GM18517 (cell line): ENCODE measurements around the gene SMAD4.
"Not testable (repeated sequence)": the region's sequence is repeated elsewhere in the genome, so short reads cannot be mapped to it uniquely, and the experiment has no call there.

ENCODE experiments used
- ATAC-seq: cut with Tn5 transposase; IDR thresholded peaks from one replicate; pipeline ENCODE4 v1.9.1; 2021; ENCODE audit warnings: mild to moderate bottlenecking, moderate library complexity; ENCODE audit not compliant: unreplicated experiment

Gene SMAD4

GRCh38 chr18:51107598-51108305 is 77.7 kb downstream of the SMAD4 start:
- ATAC-seq: no peak

- no peak for ATAC-seq
These were observed 78.3 kb downstream of the SMAD4 start for GRCh38 chr18:51108330-51108729.

GRCh38 chr18:51110073-51110797 is 80.2 kb downstream of the SMAD4 start:
- no peak for ATAC-seq

DNA sequence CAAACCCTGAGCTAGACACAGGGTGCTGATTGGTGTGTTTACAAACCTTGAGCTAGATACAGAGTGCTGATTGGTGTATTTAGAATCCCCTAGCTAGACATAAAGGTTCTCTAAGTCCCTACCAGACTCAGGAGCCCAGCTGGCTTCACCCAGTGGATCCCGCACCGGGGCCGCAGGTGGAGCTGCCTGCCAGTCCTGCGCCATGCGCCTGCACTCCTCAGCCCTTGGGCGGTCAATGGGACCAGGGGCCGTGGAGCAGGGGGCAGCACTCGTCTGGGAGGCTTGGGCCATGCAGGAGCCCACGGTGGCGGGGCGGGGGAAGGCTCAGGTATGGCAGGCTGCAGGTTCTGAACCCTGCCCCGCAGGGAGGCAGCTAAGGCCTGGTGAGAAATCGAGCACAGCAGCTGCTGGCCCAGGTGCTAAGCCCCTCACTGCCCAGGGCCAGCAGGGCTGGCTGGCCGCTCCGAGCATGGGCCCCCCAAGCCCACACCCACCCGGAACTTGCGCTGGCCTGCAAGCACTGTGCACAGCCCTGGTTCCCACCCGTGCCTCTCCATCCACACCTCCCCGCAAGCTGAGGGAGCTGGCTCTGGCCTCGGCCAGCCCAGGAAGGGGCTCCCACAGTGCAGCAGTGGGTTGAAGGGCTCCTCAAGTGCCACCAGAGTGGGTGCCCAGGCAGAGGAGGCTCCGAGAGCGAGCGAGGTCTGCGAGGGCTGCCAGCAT is 81.8 kb downstream of the SMAD4 start:
- ATAC-seq: not testable (repeated sequence)

- ATAC-seq: not testable (repeated sequence)
These were observed 87.0 kb downstream of the SMAD4 start for GRCh38 chr18:51116996-51117395.

- not testable (repeated sequence) for ATAC-seq
These were observed 89.5 kb downstream of the SMAD4 start for GRCh38 chr18:51119561-51119960.

- ATAC-seq: not testable (repeated sequence)
These were observed 90.0 kb downstream of the SMAD4 start for GRCh38 chr18:51119976-51120375.

GRCh38 chr18:51120809-51121596 is 91.0 kb downstream of the SMAD4 start:
- ATAC-seq: no peak

DNA sequence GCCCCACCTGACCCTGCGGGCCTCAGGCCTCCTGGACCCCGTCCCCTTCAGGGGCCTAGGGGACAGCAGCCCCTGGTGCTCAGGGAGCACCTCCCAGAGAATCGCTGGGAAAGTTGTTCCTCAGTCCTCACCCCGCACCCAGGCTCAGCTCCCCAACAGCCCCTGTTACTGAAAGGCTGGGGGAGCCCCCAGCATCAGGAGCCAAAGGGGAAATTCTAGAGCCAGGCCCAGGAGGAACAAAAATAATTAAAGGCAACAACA is 91.5 kb downstream of the SMAD4 start:
- no peak for ATAC-seq

DNA sequence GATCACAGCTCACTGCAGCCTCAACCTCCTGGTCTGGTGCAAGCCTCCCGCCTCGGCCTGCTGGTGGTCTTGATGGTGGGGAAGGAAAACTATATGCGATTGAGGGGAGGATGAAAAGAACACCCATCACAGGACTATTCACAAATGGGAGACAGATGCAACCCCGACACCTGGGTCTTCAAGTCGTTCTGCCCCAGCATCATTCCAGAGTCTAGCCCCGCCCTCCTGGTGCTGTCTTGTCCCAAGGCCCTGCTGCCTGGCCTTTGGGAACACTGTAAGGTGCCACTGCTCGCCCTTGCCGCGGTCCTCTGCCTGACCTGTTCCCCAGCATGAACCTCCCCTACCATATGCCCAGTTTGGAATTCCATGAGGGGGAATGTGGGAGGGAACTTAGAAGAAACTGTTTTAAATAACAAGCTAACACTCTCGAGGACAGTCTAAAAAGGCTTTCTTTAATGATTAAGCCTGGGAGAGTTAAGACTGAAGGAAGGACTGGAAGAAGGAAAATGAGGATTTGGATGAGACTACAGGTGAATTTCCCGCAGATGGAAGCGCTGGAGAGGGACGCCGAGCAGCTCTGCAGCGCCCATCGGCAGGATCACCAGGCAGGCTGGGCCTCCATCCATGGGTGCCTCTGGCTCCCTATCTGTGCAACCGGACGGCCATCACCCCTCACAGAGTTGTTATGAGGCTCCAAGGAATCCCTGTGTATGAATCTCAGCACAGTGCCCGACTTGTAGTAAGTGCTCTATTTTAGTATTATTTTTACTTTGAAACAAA is 92.4 kb downstream of the SMAD4 start:
- no peak for ATAC-seq

DNA sequence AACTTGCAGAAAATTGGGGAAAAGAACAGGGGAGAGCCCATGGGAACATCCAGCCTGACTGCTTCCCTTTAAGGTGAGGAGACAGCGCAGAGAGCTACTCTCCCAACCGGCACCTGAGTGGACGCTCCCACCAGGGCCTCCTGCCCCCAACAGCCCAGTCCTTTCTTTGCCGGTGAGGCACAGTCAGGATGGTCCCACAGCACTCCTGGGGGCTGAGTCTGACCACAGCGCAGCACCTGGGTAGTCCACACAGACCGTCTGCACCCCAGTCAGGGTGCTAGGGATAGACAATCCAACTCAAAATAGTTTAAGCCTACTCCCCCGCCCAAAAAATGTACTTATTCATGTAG is 93.0 kb downstream of the SMAD4 start:
- no peak for ATAC-seq

- ATAC-seq: no peak
These were observed 93.5 kb downstream of the SMAD4 start for GRCh38 chr18:51123481-51123880.

- ATAC-seq: no peak
These were observed 94.0 kb downstream of the SMAD4 start for GRCh38 chr18:51123936-51124486.

- no peak for ATAC-seq
These were observed 96.0 kb downstream of the SMAD4 start for GRCh38 chr18:51125976-51126375.

GRCh38 chr18:51127664-51128063 is 97.7 kb downstream of the SMAD4 start:
- ATAC-seq: no peak

- ATAC-seq: no peak
These were observed 98.5 kb downstream of the SMAD4 start for GRCh38 chr18:51128533-51128932.

GRCh38 chr18:51132256-51132935 is 102.4 kb downstream of the SMAD4 start:
- no peak for ATAC-seq

GRCh38 chr18:51133580-51134160 is 103.7 kb downstream of the SMAD4 start:
- no peak for ATAC-seq
